CD4-positive, alpha-beta T cell (primary cell): Measurements from ENCODE around the gene HECTD1. TPM values are rescaled to one million over a fixed set of nuclear protein-coding genes. Genes with fewer than 3 reads are reported as not detected.

ENCODE experiments used
- ATAC-seq: fragments of 200-7000 bp; cut with Tn5 transposase; one replicate; pipeline ENCODE4 v1.10.0; 2022; ENCODE audit warnings: mild to moderate bottlenecking; ENCODE audit not compliant: poor library complexity
- CTCF ChIA-PET: fragments of 350-600 bp; sonication (Branson Sonifier 250); formaldehyde crosslinking; loops from one replicate; lab custom pipeline; 2021; ENCODE audit warnings: antibody characterized with exemption, inconsistent platforms; lab: Charles Lee
- POLR2A ChIA-PET: fragments of 350-600 bp; sonication (Branson Sonifier 250); formaldehyde crosslinking; loops from one replicate; lab custom pipeline; 2021; ENCODE audit warnings: antibody characterized with exemption, inconsistent platforms; lab: Charles Lee
- DNase-seq, 14 experiments: peaks; one replicate each; pipeline ENCODE4 v3.0.0-alpha.2; 2013 to 2020; ENCODE audit warnings: mixed read lengths in 2 of 14
- H3K27ac ChIP-seq, 2 donors: one replicate each; pipeline versions ENCODE4 v1.5.1 to v1.7.0; 2013; ENCODE audit warnings: low read length in 2 of 2, low read depth in 1 of 2, mild to moderate bottlenecking in 1 of 2
- H3K27me3 ChIP-seq, 2 experiments: 1 replicate in 1 of 2; 2 replicates in 1 of 2; pipeline versions ENCODE4 v1.6.1 to v1.7.0; 2013; ENCODE audit warnings: low read length in 2 of 2, control low read depth in 1 of 2, mild to moderate bottlenecking in 1 of 2, moderate library complexity in 1 of 2; ENCODE audit not compliant: insufficient read depth in 2 of 2, control insufficient read depth in 1 of 2
- H3K36me3 ChIP-seq: one replicate; pipeline ENCODE4 v1.6.1; 2013; ENCODE audit warnings: low read length, control low read depth; ENCODE audit not compliant: insufficient read depth
- H3K4me1 ChIP-seq: one replicate; pipeline ENCODE4 v1.6.1; 2013; ENCODE audit warnings: low read length, control low read depth; ENCODE audit not compliant: insufficient read depth
- H3K4me3 ChIP-seq: one replicate; pipeline ENCODE4 v1.5.1; 2013; ENCODE audit warnings: mild to moderate bottlenecking, low read length, moderate library complexity
- H3K9me3 ChIP-seq, 2 experiments: 1 replicate in 1 of 2; 2 replicates in 1 of 2; pipeline versions ENCODE4 v1.6.1 to v1.7.0; 2013; ENCODE audit warnings: low read length in 2 of 2, mild to moderate bottlenecking in 2 of 2, control low read depth in 1 of 2, moderate library complexity in 1 of 2; ENCODE audit not compliant: control insufficient read depth in 1 of 2, insufficient read depth in 1 of 2
- H3K27ac Mint-ChIP-seq: one replicate; pipeline ENCODE4 v1.8.0; 2020; ENCODE audit warnings: mixed read lengths
- H3K27me3 Mint-ChIP-seq: one replicate; pipeline ENCODE4 v1.8.0; 2021; ENCODE audit warnings: mixed read lengths
- H3K36me3 Mint-ChIP-seq: one replicate; pipeline ENCODE4 v1.8.0; 2021; ENCODE audit warnings: low read depth, mixed read lengths
- H3K4me1 Mint-ChIP-seq: one replicate; pipeline ENCODE4 v1.8.0; 2021; ENCODE audit warnings: low read depth, mixed read lengths
- H3K4me3 Mint-ChIP-seq: one replicate; pipeline ENCODE4 v1.8.0; 2020; ENCODE audit warnings: mild to moderate bottlenecking, mixed read lengths
- H3K9me3 Mint-ChIP-seq: one replicate; pipeline ENCODE4 v1.8.0; 2020; ENCODE audit warnings: mixed read lengths
- CTCF ChIP-seq: fragments of 200-600 bp; IDR thresholded peaks from one replicate; pipeline ENCODE4 v1.8.0; 2022; ENCODE audit warnings: antibody characterized with exemption, mild to moderate bottlenecking
- intact Hi-C, 2 experiments: fragments of 100-400 bp; cut with DNase I in 1 of 2; cut with micrococcal nuclease in 1 of 2; formaldehyde crosslinking; loops; one replicate each; pipeline versions ENCODE4 v1.15.1 to v1.9.0; 2023 to 2025; cut with DNase I, micrococcal nuclease
- total RNA-seq, 174 experiments: library from RNA in 2 of 174; stranded (reverse) in 2 of 174; gene quantifications; one replicate each; pipeline ENCODE4 v1.2.3 and lab custom pipeline; 2021 to 2026

HECTD1 gene
- total RNA-seq, 2 experiments from 2014 or later, result 162 to 168 TPM

DNA sequence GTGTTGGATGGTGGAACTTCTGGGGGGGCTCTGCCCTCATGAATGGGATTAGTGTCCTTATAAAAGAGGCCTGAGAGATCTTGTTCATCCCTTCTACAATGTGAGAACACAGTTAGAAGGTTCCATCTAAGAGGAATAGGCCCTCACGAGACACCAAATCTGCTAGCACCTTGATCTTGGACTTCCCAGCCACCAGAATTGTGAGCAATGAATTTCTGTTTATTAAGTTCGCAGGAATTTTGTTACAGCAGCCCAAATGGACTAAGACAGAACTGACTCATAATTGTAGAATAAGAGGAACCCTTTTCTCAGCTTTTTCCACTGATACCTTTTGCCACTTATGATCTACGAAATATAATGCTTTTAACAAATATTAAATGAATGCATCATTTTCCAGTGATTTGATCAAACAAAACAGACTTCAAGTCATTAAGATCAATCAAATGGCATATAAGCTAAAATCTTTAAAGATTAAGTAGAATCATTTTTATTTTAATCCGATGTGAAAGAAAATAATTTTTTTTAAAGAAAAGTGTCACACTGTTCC is 68.2 kb downstream of the HECTD1 start:
- ChIA-PET POLR2A (no interaction called here), CTCF (no interaction called here)
- peaks cover 85% of the 10 kb centered on the region for H3K36me3 ChIP-seq
- no peak overlapping the region for H3K4me3 ChIP-seq
- no peak overlapping the region for H3K27ac ChIP-seq
- Mint-ChIP-seq H3K4me3 (no peak overlapping the region), H3K27ac (no peak overlapping the region), H3K36me3 (peaks cover 79% of the 10 kb centered on the region), H3K4me1 (no peaks in the 10 kb centered on the region), H3K9me3 (no peaks in the 10 kb centered on the region), H3K27me3 (no peaks in the 10 kb centered on the region)
- ATAC-seq, result no peak
- intact Hi-C loops, result no loop called here
- no peaks in the 10 kb centered on the region for H3K4me1 ChIP-seq
- DNase-seq, result no peak
- TF ChIP-seq CTCF, result no peak
- no peaks in the 10 kb centered on the region for H3K9me3 ChIP-seq
- H3K27me3 ChIP-seq, result no peaks in the 10 kb centered on the region

GRCh38 chr14:31138301-31138700 is 69.3 kb downstream of the HECTD1 start:
- DNase-seq, result no peak
- Histone ChIP-seq H3K4me3 (no peak overlapping the region), H3K9me3 (no peaks in the 10 kb centered on the region), H3K27ac (no peak overlapping the region), H3K36me3 (peaks cover 85% of the 10 kb centered on the region), H3K27me3 (no peaks in the 10 kb centered on the region), H3K4me1 (no peaks in the 10 kb centered on the region)
- Mint-ChIP-seq H3K4me3 (no peak overlapping the region), H3K27me3 (no peaks in the 10 kb centered on the region), H3K27ac (no peak overlapping the region), H3K9me3 (no peaks in the 10 kb centered on the region), H3K4me1 (no peaks in the 10 kb centered on the region), H3K36me3 (peaks cover 75% of the 10 kb centered on the region)
- CTCF ChIA-PET, result interaction anchor here (0.5 kb wide), 1 partner anchor 128 kb away, joined by 4 read pairs; no protein-coding TSS in a partner anchor
- POLR2A ChIA-PET, result interaction anchor here (0.6 kb wide), 1 partner anchor 33 kb away, joined by 3 read pairs; no protein-coding TSS in a partner anchor
- ATAC-seq, result no peak
- no peak for TF ChIP-seq CTCF
- intact Hi-C loops, result no loop called here

DNA sequence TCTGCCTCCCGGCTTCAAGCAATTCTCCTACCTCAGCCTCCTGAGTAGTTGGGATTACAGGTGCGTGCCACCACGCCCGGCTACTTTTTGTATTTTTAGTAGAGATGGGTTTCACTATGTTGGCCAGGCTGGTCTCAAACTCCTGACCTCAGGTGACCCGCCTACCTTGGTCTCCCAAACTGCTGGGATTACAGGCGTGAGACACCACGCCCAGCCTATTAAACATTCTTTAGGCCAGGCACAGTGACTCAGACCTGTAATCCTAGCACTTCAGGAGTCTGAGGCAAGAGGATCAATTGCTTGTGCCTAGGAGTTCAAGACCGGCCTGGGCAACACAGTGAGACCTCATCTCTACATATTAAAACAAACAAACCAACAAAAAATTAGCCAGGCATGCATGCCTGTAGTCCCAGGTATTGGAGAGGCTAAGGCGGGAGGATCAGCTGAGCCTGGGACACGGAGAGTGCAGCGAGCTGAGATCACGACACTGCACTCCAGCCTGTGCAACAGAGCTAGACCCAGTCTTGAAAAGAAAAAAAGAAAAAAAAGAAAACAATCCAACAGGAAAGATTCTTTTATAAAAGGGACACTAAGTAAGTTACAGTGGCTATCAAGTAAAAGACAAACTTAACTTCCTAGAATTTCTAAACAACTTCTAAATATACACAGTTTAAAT is 70.2 kb downstream of the HECTD1 start:
- no peak overlapping the region for H3K4me3 Mint-ChIP-seq
- H3K27me3 Mint-ChIP-seq, result no peaks in the 10 kb centered on the region
- intact Hi-C loops, result no loop called here
- H3K36me3 ChIP-seq, result peaks cover 85% of the 10 kb centered on the region
- no peak overlapping the region for H3K4me3 ChIP-seq
- no peak for TF ChIP-seq CTCF
- ChIA-PET CTCF (no interaction called here), POLR2A (no interaction called here)
- H3K4me1 ChIP-seq, result no peaks in the 10 kb centered on the region
- H3K36me3 Mint-ChIP-seq, result peaks cover 79% of the 10 kb centered on the region
- no peaks in the 10 kb centered on the region for H3K4me1 Mint-ChIP-seq
- DNase-seq (no peak), ATAC-seq (no peak)
- no peaks in the 10 kb centered on the region for H3K27me3 ChIP-seq
- no peaks in the 10 kb centered on the region for H3K9me3 ChIP-seq
- H3K27ac ChIP-seq, result no peak overlapping the region
- no peak overlapping the region for H3K27ac Mint-ChIP-seq
- H3K9me3 Mint-ChIP-seq, result no peaks in the 10 kb centered on the region
